AG04450 (cell line): ENCODE measurements around the gene BNIP5. TPM values are rescaled to one million over a fixed set of nuclear protein-coding genes. Genes with fewer than 3 reads are reported as not detected.

ENCODE experiments used
- CTCF ChIA-PET: fragments of 300-600, 350-600 bp; formaldehyde crosslinking; extraction: SDS; loops from one replicate; lab custom pipeline; 2022; ENCODE audit warnings: antibody characterized with exemption, inconsistent platforms; lab: Charles Lee
- POLR2A ChIA-PET: fragments of 350-600 bp; formaldehyde crosslinking; extraction: SDS; loops from one replicate; lab custom pipeline; 2021; ENCODE audit warnings: antibody characterized with exemption, inconsistent platforms; lab: Yijun Ruan, JAX
- DNase-seq: peaks from one replicate; pipeline ENCODE4 v3.0.0-alpha.2; 2011; ENCODE audit warnings: low read depth, low spot score
- H3K27ac ChIP-seq: one replicate; pipeline ENCODE4 v1.5.1; 2012; ENCODE audit warnings: low read depth, low read length, control low read depth
- H3K27me3 ChIP-seq: one replicate; pipeline ENCODE4 v1.6.0; 2012; ENCODE audit warnings: low read length; ENCODE audit not compliant: control insufficient read depth, insufficient read depth
- H3K4me3 ChIP-seq: 2 replicates; pipeline ENCODE4 v1.5.1; 2011; ENCODE audit warnings: mild to moderate bottlenecking, low read depth, low read length, control low read depth
- H3K9me3 ChIP-seq: 2 replicates; pipeline ENCODE4 v1.5.1; 2012; ENCODE audit warnings: low read length; ENCODE audit not compliant: control insufficient read depth, insufficient read depth
- CTCF ChIP-seq: IDR thresholded peaks from 2 replicates; pipeline ENCODE4 v1.5.1; 2011; ENCODE audit warnings: low read depth, low read length, control low read depth, inconsistent platforms
- polyA plus RNA-seq: library from polyadenylated mRNA; depleted of rRNA; stranded (reverse); fragments of >200 nt; gene quantifications from 2 replicates; pipeline ENCODE4 v1.2.3, GENCODE V29; 2011

BNIP5 gene
- polyA plus RNA-seq, 1 experiment, result not detected

- no peak overlapping the region for H3K4me3 ChIP-seq
- no peaks in the 10 kb centered on the region for H3K9me3 ChIP-seq
- CTCF ChIA-PET, result interaction anchor here (1.1 to 2.2 kb wide), 5 partner anchors 17 to 22 kb away, joined by 3 to 11 read pairs (median 5); no protein-coding TSS in a partner anchor
- no peak for DNase-seq
- H3K27me3 ChIP-seq, result peaks cover 34% of the 10 kb centered on the region
- TF ChIP-seq CTCF, result no peak
- POLR2A ChIA-PET, result no interaction called here
- no peak overlapping the region for H3K27ac ChIP-seq
Measured at GRCh38 chr6:36318690-36319435, 17.8 kb downstream of the BNIP5 start.

GRCh38 chr6:36317623-36318022 lies 19.1 kb downstream of the BNIP5 start:
- Histone ChIP-seq H3K9me3 (no peaks in the 10 kb centered on the region), H3K27me3 (peaks cover 40% of the 10 kb centered on the region), H3K27ac (no peak overlapping the region), H3K4me3 (no peak overlapping the region)
- DNase-seq, result no peak
- TF ChIP-seq CTCF, result no peak
- ChIA-PET CTCF (interaction anchor here (1.5 to 2.2 kb wide), 2 partner anchors 15 to 24 kb away, joined by 5 to 11 read pairs; no protein-coding TSS in a partner anchor), POLR2A (no interaction called here)

- CTCF ChIA-PET, result interaction anchor here (1.1 to 1.4 kb wide), 2 partner anchors 25 to 45 kb away, joined by 3 to 5 read pairs; no protein-coding TSS in a partner anchor
- Histone ChIP-seq H3K27me3 (peaks cover 41% of the 10 kb centered on the region), H3K9me3 (no peaks in the 10 kb centered on the region), H3K27ac (no peak overlapping the region), H3K4me3 (no peak overlapping the region)
- POLR2A ChIA-PET, result interaction anchor here (1.3 kb wide), 1 partner anchor 10 kb away, joined by 3 read pairs; no protein-coding TSS in a partner anchor
- DNase-seq, result no peak
- TF ChIP-seq CTCF, result no peak
Measured at GRCh38 chr6:36315921-36316320, 20.8 kb downstream of the BNIP5 start.

GRCh38 chr6:36314221-36315014 lies 22.3 kb downstream of the BNIP5 start:
- POLR2A ChIA-PET, result no interaction called here
- DNase-seq, result no peak
- CTCF ChIA-PET, result interaction anchor here (1.3 kb wide), 1 partner anchor 12 kb away, joined by 3 read pairs; no protein-coding TSS in a partner anchor
- peaks cover 4% of the 10 kb centered on the region; the same call in 1 of the 2 replicates for H3K9me3 ChIP-seq
- H3K27me3 ChIP-seq, result peaks cover 34% of the 10 kb centered on the region
- TF ChIP-seq CTCF, result no peak
- no peak overlapping the region for H3K4me3 ChIP-seq
- H3K27ac ChIP-seq, result no peak overlapping the region
